ENCODE measurements around the gene ATXN10.

Gene ATXN10

DNA sequence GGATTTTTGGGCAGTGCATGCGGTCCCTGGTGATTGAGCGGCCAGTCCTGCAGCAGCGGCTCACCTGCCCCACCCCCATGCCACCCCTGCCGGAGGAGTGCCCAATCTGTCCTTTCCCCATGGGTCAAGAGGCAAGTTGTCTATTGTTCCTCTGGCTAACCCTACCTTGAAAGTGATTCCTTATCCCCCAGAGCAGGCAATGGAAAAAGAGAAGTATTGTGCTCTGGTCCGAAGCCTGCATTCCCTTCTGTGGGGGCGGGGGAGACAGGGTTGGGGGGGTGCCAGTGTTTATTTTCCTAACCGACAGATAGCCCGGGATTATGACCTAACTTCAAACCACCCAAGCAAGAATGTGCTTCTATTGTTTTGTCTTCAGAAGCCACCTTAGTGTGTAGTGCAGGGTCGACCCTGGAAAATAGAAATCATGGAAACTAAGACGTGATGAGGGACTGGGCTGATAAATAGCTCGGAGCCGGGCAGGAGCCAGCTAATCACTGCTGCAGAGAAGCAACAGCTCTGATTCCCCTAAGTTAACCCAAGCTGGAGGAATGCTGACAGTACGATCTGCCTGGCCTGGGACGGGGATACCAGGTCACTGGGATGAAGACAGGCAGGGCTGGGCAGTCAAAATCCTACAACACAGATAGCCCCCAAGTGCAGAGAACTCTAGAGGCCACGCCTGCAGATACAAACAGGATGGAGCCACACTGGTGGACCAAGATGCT, 38.7 kb upstream of the ATXN10 start:
- Histone ChIP-seq H3K27ac (replicated peaks) (no peak overlapping the region), H3K27me3 (ENCODE audit: insufficient read depth, poor library complexity, severe bottlenecking) (no peaks in the 10 kb centered on the region), H3K4me3 (replicated peaks; ENCODE audit: insufficient read depth, low read length) (no peak overlapping the region)
- DNase-seq (ENCODE audit: low read depth in 1 of 2, low spot score in 1 of 2), result no peak
- TF ChIP-seq SPI1 (IDR thresholded peaks at IDR 0.05; ENCODE audit: borderline replicate concordance, low read depth), result no peak
- TF ChIP-seq, protein P1, sequence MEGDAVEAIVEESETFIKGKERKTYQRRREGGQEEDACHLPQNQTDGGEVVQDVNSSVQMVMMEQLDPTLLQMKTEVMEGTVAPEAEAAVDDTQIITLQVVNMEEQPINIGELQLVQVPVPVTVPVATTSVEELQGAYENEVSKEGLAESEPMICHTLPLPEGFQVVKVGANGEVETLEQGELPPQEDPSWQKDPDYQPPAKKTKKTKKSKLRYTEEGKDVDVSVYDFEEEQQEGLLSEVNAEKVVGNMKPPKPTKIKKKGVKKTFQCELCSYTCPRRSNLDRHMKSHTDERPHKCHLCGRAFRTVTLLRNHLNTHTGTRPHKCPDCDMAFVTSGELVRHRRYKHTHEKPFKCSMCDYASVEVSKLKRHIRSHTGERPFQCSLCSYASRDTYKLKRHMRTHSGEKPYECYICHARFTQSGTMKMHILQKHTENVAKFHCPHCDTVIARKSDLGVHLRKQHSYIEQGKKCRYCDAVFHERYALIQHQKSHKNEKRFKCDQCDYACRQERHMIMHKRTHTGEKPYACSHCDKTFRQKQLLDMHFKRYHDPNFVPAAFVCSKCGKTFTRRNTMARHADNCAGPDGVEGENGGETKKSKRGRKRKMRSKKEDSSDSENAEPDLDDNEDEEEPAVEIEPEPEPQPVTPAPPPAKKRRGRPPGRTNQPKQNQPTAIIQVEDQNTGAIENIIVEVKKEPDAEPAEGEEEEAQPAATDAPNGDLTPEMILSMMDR (IDR thresholded peaks at IDR 0.05; ENCODE audit: insufficient read depth, low read length), result no peak
- TF ChIP-seq, protein P2, sequence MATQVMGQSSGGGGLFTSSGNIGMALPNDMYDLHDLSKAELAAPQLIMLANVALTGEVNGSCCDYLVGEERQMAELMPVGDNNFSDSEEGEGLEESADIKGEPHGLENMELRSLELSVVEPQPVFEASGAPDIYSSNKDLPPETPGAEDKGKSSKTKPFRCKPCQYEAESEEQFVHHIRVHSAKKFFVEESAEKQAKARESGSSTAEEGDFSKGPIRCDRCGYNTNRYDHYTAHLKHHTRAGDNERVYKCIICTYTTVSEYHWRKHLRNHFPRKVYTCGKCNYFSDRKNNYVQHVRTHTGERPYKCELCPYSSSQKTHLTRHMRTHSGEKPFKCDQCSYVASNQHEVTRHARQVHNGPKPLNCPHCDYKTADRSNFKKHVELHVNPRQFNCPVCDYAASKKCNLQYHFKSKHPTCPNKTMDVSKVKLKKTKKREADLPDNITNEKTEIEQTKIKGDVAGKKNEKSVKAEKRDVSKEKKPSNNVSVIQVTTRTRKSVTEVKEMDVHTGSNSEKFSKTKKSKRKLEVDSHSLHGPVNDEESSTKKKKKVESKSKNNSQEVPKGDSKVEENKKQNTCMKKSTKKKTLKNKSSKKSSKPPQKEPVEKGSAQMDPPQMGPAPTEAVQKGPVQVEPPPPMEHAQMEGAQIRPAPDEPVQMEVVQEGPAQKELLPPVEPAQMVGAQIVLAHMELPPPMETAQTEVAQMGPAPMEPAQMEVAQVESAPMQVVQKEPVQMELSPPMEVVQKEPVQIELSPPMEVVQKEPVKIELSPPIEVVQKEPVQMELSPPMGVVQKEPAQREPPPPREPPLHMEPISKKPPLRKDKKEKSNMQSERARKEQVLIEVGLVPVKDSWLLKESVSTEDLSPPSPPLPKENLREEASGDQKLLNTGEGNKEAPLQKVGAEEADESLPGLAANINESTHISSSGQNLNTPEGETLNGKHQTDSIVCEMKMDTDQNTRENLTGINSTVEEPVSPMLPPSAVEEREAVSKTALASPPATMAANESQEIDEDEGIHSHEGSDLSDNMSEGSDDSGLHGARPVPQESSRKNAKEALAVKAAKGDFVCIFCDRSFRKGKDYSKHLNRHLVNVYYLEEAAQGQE (IDR thresholded peaks at IDR 0.05; ENCODE audit: insufficient replicate concordance, low read depth), result no peak

DNA sequence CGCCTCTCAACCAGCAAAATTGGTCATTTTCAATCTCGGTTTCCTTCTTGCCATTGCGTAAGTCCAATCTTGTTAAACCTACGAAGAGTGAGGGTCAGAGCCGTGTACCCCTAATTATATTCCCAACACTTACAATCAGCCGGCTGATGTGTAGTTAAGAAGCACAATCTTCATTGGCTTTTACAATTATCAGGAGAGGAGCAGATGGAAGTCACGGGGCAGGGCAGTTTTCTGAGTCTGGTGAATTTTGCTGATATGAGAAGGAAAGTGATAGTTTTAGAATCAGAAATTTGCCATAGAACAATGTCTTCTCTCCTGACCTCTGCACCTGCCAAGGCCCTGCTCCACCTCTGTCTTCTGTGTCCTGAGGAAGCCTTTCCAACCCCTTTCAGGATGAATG, 35.0 kb upstream of the ATXN10 start:
- no peak for DNase-seq (ENCODE audit: low read depth in 1 of 2, low spot score in 1 of 2)
- TF ChIP-seq, protein P1 (IDR thresholded peaks at IDR 0.05; ENCODE audit: insufficient read depth, low read length), result no peak
- TF ChIP-seq POLR2AphosphoS5 (IDR thresholded peaks at IDR 0.05; ENCODE audit: low read depth), result no peak
- no peak for TF ChIP-seq GABPA (IDR thresholded peaks at IDR 0.05; ENCODE audit: low read depth)
- TF ChIP-seq, protein P2 (IDR thresholded peaks at IDR 0.05; ENCODE audit: insufficient replicate concordance, low read depth), result no peak
- TF ChIP-seq SPI1 (IDR thresholded peaks at IDR 0.05; ENCODE audit: borderline replicate concordance, low read depth), result no peak
- no peak overlapping the region for H3K27ac ChIP-seq (replicated peaks)

DNA sequence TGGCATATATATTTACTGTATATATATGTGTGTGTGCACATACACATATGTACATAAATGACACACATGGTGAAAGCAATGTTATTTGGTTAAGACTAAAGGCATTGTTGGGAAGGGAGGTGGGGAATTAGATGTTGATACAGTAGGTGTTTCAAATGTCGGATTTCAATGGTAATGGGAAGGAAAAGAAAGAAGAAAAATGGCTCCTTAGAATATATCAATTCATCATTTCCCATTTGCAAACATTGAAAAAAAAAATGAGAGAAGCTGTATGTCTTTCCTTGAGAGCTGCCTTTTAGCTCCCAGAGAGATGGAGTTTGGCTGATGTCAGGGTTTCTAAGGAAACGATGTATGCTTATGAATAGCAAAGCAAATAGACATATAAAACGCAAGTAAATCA, 33.4 kb upstream of the ATXN10 start:
- no peak for DNase-seq (ENCODE audit: low read depth in 1 of 2, low spot score in 1 of 2)
- no peaks in the 10 kb centered on the region for H3K27me3 ChIP-seq (ENCODE audit: insufficient read depth, poor library complexity, severe bottlenecking)
- H3K27ac ChIP-seq (replicated peaks), result no peak overlapping the region
- H3K4me3 ChIP-seq (replicated peaks; ENCODE audit: insufficient read depth, low read length), result no peak overlapping the region
- TF ChIP-seq, protein P2 (IDR thresholded peaks at IDR 0.05; ENCODE audit: insufficient replicate concordance, low read depth), result no peak
- TF ChIP-seq POLR2AphosphoS5 (IDR thresholded peaks at IDR 0.05; ENCODE audit: low read depth) (no peak), SPI1 (IDR thresholded peaks at IDR 0.05; ENCODE audit: borderline replicate concordance, low read depth) (no peak), GABPA (IDR thresholded peaks at IDR 0.05; ENCODE audit: low read depth) (no peak)
- TF ChIP-seq, protein P1 (IDR thresholded peaks at IDR 0.05; ENCODE audit: insufficient read depth, low read length), result no peak

More for the DNA sequence above, 35.0 kb upstream of the ATXN10 start:
- H3K4me3 ChIP-seq (replicated peaks; ENCODE audit: insufficient read depth, low read length), result no peak overlapping the region
- H3K27me3 ChIP-seq (ENCODE audit: insufficient read depth, poor library complexity, severe bottlenecking), result no peaks in the 10 kb centered on the region

Data from HL-60 (cell line).